Activated T-helper 1 cell treated with anti-CD3 and anti-CD28 coated beads, Interleukin-2, amount 50 U/mL, for 16 hours (primary cell): Measurements from ENCODE around the gene SEMA6A.
"Not testable (repeated sequence)": the region's sequence is repeated elsewhere in the genome, so short reads cannot be mapped to it uniquely, and the experiment has no call there.

ENCODE experiments used
- DNase-seq, 2 donors: peaks; one replicate each; pipeline ENCODE4 v3.0.0-alpha.2; 2020; ENCODE audit warnings: low read depth in 1 of 2, low spot score in 1 of 2

Gene SEMA6A

DNA sequence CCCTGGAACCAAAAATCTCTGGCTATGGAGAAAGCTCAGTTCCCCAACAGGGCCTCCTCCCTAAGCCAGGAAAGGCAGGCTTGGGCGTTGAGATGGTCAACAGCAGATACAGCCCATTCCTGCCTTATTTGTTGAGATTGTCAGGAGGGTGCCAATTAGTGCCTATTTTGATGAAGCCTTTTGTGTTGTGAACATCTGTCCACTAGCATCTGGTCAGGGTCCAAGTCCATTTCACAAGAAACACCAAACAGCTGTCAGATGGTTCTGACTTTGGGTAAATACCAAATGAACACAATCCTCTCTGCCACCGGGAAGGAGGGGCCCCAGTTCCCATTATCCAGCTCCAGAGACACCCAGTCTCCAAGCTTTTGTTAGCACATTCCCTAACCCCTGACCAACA is 19.9 kb downstream of the SEMA6A start:
- DNase-seq = no peak

DNA sequence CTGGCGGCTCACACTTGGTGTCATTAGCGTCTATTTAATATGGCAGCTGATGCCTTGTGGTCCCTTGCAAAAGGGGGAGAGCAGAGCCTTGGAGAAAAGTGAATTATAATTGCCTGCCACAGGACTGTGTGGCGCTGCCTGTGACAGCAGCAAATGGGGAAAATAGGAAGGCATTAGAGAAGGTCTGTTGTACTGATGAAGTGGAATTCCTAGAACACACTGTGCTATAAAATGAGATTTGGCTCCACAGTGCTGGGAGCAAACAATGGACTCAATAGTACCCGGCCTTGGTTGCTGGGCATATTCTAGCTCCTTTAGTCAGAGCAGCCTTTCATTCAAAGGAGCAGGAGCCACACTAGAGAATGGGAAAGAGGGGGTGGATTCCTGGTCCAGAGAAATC is 21.3 kb downstream of the SEMA6A start:
- DNase-seq = no peak

DNA sequence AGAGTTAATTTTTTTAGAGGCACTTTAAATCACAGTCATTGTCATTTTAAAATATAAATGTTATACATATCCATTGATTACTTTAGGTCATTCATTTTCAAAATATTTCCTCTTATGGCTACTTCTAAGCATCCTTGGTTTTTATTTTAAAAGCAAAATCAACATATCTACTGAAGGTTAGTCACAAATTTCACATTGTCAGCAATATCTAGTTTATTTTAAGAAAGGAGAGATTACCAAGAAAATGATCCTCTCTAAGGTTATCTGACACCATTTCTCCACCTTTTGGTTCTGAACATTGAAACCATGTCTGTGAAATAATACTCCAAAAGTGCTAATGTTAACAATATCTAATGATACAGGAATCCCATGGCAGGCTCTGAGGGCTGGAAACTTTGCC is 24.5 kb downstream of the SEMA6A start:
- no peak for DNase-seq

DNA sequence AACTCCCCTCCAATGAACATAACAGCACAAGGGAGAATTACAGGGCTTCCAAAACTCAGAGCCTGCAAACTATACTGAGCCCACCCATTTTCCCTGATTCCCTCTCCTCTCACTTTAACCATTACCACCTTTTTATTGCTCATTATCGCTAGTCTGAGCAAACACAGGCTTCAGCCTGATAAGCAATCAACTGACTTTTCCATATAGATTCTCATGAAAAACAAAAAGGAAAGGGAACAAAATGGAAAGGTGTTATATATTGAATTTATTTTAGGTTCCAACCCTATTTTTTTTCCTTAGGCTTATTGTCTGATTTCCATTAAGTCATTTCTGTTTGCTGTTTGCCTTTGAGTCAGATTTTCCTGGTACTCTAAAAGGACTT is 27.9 kb downstream of the SEMA6A start:
- DNase-seq = no peak

DNA sequence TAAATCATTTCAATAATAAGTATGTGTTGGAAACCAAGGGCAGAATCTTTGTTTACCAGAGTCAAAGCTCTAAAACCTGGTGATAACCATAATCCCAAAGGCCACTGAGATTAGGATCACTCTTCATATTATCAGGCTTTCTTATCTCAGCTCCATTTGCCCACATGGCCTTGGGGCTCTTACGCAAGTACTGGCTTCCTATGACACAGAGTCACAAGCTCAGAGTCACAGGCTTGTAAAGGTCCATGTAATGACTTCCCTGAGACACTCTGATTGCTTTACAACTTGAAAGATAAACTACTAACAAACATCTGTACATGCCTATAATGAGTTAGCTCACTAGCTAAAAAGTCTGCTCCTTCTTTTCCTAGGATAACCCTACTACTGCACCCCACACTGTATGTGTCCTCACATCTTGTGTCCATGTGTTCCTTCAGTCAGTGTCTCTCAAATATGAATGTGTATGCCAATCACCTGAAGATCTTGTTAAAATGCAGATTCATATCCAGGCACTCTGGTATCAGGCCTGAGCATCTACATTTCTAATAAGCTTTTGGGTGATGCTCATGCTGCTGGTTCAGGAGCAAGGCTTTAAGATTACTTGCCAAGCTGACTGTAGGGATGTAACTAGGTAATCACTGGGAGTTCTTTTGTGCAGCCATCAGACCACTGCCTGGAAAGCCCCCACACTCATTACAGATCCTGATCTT is 28.4 kb downstream of the SEMA6A start:
- DNase-seq = no peak

DNA sequence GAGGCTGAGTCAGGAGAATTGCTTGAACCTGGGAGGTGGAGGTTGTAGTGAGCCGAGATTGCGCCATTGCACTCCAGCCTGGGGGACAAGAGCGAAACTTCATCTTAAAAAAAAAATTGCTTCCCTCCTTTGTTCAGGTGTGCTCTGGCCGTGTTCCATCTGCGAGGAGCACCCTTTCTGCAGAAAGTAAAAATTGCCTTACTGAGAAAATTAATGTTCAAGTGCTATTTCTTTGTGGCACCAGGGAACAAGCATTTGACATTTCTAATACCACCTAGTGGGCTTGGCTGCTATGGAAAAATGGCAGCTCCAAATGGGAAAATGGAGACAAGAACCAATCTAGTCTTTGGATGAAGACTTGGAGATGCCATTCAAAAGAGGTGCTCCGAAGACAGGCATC is 29.2 kb downstream of the SEMA6A start:
- DNase-seq = not testable (repeated sequence)

DNA sequence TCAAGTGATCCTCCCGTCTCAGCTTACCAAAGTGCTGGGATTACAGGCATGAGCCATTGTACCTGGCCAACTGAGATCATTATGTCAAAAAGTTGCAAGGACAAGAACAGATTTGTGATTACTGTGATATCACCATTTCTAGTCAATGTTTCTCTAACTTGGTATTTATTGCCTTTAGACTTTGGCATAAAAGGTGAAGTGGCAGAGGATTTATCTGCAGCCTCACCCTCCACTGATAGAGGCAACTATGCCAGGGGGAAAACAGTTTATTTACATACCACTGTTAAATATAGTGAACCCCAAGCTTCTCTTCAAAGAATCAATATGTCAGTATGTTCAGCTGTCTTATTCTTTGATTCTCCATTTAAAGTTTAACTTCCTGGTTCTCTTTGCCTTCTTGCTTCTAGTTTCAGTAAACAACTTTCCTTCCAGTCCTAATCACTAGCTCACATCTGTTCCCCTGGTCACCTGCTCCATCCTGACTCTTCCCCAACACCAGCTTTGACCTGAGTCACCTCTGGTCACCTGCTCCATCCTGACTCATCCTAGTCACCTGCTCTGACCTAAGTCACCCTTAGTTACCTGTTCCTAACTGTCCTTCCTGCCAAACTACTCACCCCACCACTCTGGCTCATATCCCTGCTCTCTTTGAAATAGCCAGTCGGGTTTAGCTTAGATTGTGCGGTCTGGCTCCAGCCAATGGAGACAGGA is 29.9 kb downstream of the SEMA6A start:
- no peak for DNase-seq

DNA sequence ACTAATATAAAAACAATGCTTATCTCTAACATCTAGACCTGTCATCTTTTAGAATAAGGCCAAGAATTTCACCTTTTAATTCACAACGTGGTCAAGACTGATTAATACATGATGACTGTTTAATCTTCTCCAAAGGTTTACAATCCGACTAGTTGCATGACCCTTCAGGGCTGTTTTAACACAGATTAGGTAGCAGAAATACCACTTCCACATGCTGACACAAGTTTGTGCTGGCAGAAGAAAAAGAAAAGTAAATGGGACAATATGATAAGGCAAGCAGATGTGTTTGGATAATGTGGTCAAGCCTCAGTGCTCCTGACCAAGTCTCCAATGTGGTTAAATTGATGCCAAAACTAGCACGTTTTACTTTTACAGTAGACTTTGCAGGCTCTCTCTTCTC is 31.1 kb downstream of the SEMA6A start:
- no peak for DNase-seq

DNA sequence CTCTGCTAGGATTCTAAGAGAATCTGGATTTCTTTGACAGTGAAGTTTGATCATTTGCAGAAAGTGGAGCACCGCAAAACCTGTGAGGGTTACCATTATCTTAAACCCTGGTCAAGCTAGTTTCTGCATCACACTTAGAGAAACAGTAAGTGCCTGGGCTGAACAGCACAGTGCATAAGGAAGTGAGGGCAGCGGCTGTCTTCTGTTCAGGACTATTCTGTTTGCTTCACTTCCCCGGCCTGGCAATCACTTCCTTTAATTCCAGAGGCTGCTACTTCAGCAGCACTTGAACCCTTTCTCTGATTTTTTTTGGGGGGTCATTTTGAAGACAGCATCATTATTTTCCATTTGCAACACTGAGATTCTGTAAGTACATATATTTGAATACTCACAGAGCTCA is 32.0 kb downstream of the SEMA6A start:
- no peak for DNase-seq

DNA sequence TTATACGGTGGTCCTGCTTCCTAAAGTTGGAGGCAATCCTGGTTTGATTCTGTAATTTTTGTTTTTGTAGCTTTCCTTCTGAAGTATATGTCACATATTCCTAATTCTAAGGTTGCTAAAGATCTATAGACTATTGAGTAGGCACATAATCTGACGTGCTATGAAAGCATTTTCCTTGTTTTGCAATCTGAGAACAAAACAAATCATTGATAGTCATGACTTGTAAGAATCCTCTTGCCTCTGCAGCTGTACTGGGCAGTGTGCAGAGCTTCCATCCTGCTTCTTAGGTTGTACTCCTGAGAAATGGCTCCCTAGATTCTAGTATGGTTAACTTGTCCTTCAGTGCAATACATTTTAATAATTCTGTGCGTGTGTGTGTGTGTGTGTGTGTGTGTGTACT is 35.4 kb downstream of the SEMA6A start:
- DNase-seq = no peak

DNA sequence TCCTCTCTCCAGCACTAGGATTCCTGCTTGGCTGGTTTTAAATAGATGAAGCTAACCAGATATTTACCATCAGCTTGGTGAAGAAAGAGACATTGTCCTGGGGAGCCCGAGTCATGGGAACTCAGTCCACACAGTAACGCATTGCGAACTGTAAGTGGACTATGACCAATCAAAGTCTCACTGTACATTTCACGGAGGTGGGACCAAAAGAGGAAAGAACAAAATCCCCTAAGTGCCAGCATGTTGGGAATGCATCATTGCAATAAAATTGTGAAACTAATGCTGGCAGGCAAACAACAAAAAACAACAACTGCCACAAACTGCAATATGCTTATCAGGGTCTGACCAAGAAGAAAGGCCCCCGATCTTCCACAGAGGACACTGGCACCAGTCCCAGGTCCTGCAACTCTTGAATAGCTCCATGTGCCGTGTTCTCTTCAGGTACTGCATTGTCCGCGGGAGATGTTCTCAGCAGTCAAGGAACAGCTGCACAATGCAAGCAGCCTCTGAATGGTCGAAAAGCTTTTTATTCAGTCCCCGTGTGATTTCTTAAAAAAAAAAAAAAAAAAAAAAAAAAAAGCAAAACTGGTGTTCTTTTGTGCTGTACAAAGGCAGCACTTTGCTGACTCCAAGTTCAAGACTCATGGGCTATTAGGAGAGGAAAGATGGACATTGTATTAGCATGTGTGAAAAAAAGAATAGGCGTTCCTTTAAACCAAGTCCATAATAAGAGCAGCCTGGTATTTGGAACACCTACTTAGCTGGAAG is 38.1 kb downstream of the SEMA6A start:
- no peak for DNase-seq

DNA sequence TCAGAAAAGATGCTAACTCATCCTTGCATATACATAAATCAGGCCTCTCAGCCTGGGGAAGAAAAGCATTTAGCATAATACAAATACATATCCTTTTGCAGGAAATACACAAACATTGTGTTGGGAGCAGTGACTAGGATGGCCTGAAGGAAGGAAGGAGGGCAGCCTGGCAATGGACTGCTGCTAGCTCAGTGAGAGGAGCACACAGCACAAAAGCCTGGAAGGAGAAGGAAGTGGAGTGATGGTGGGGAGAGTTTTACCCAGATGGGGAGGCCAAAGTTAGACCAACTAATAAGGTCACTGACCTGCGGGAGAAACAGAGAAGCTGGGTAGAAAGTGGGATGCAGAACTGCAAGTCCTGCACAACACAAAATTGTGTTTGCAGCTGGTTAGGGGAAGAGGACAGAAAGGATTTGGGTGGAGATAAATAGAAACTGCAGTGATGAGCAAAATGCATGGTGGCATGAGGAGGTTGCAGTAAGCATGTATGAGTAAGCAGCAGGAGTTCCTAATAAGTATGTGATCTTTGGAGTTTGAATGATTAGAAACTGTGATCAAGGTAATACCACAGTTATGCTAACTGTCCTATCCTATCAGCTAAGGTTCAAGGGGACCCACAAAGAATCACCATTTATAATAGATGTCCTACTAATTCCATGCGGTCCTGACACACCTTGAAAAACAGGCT is 39.5 kb downstream of the SEMA6A start:
- no peak for DNase-seq

DNA sequence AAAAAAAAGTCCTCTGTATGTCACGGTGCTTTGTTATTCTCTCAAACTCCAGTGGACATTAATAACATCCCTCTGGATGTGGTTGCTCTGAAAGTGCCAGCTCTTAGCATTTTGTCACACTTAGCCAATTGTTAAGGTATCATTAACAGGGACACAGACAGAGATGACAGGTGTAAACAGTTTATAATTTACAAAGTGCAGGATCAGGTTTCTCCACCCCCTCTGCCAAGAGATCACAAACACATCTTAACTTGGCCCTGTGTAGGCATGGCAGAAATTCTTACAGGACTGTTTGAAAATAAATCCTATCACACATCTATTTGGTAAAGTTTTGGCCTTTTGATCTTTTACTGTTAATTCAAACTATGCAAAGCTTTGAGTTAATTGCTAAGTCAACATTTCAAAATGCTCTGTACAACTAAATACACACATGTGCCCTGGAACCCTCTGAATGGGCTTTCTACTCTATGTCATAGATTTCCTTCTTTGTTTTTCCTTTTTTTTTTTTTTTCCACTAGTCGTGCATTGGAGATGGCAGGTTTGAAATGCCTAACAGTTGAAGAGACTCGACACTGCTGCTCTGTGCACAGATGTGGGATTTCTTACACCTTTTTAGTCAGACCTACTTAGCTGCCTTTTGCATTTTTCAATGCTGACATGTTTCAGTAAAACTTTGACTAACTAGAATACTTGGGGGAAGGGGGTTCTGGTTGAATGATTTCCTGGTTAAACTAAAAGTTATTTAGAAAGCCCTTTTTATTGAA is 41.7 kb downstream of the SEMA6A start:
- DNase-seq = no peak

DNA sequence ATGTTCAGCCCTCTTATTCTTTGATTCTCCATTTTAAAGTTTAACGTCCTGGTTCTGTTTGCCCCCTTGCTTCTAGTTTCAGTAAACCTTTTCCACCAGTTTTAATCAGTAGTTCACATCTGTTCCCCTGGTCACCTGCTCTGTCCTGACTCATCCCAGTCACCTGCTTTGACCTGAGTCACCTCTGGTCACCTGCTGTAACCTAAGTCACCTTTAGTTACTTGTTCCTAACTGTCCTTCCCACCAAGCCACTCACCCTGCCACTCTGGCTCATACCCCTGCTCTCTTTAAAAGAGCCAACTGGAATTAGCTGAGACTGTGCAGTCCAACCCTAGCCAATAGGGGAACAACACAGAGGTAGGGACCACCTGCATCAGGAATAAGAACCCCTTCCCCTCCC is 43.0 kb downstream of the SEMA6A start:
- no peak for DNase-seq

DNA sequence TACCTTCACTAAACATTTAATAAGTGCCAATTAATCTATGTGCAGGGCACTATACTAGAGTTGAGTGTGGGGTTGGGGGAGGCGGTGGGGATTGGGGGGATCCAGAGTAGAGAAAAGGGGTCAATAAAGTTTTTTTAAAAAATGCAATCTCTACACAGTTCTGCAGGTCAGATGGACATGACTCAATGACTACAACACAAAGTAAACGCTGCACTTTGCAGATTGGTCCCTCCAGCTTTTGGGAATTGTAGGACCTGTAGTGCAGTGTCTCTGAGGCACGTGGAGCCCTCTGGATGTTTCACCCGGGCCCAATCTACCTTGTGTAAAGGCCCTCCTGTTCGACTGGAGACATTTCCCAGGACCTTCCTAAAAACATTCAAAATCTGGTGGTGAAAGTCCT is 43.5 kb downstream of the SEMA6A start:
- DNase-seq = no peak

DNA sequence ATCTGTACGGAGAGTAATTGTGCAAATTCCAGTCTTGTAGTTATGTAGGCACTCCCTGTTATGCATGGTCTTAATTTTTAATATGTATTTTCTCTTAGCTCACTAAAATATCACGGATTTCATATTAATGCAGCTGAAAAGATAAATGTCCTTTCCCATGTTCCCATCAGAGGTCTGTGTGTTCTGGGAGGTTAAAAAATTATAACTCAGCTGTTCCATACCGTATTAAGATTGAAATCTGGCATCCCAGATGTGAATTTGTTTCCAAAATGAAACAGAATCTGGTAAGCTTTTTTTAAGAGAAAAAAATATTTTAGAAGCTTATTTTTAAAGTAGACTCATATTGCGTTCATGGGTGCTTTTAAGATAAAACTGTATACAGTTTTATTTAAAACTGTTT is 44.3 kb downstream of the SEMA6A start:
- no peak for DNase-seq

DNA sequence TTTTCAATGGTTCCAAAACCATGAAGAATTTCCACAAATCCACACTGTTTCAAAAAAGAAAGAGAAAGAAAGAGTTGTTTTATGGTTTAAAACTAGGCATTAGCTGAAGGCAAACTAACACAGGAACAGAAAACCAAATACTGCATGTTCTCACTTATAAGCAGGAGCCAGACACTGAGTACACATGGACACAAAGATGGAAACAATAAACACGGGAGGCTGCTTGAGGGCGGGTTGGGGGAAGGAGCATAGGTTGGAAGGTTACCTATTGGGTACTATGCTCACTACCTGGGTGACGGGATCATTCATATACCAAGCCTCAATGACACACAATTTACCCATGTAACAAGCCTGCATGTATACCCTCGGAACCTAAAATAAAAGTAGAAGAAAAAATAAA is 45.0 kb downstream of the SEMA6A start:
- no peak for DNase-seq

DNA sequence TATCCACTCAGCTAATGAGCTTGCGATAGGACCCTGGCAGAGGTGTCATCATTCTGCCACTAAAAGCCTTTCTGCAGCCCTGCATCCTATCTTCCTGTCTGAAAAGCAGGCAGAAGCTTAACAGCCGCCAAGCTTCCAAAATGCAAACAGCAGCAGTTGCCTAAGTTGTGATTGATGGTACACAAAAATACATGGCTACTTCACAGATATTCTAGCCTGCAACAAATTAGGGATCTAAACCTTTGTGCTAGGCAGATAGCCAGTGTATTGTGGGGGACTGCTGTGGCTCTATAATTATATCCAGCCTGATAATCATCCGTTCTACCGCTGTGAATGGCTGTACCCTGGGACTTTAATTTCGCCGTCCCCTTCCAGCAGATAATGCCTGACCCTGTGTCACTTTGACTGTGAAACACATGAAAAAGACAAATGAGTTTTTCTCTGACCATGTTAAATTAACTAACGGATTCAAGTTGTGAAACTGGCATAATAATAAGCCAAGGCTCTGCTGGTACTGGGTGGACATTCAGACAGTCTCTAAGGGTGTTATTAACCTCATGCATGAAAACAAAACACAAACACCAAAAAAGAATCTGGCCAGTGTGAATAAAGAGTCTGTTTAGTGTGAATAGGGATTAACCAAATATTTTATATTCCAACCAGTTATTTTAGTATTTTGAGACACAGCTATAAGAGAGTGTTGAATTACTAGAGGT is 45.9 kb downstream of the SEMA6A start:
- DNase-seq = no peak

DNA sequence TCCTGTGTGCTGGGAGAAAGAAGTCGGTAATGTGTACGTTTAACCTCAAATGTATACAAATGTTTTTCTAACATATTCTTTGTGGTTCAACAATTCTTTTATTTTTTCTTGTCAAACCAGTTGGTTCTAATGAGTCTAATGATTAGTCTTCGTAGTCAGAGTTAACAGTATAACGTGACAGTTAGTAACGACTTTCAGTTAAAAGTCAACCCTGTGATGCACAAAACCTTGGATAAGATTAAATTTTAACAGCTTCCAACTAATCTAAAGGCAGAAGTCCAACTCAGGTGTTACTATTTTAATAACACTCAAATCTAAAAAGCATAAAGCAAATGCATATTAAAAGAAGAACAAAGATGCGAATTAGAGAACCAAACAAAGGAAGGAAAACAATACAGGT is 47.0 kb downstream of the SEMA6A start:
- no peak for DNase-seq

DNA sequence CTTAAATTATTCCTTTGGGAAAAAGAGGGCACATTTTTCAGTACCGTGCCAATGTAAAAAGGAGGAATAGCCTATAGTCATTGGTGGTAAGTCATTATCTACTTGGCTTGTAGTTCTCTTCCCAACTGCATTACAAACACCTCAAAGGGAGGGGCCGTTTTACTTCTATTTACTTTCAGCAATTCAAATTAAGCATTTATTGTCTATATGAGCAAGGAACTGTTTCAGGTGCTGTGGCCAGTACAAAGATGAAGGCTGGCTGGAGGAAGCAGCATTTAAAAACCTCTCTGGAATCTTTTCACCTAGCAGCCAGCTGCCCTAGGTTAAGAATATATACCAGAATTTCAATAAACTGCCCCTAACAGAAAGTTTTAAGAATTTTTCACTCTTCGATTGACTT is 48.9 kb downstream of the SEMA6A start:
- no peak for DNase-seq
